ENCODE measurements around the gene DGKB.

DGKB gene

DNA sequence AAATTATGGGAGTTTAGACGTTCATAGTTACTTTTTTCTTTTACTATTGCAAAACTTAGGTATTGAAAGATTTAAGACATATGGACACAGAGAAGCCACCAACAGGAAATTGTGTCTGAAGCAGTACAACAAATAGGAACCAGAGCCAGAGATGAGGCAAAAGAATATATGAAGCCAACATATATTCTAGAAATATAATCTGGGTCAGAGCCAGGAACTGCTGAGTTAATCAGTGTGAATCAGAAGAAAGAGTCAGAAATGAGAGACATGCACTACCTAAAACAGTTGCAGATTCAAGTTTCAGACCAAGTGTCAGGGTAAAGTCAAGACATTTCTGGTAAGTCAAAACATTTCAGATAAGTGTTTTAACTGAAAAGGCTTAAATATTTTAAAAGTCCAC, 67.7 kb downstream of the DGKB start:
- TF ChIP-seq BACH2 (CRISPR knock-in tag; IDR thresholded peaks at IDR 0.05; ENCODE audit: borderline replicate concordance) = no peak
- TF ChIP-seq ARNTL (CRISPR knock-in tag; IDR thresholded peaks at IDR 0.05; ENCODE audit: borderline replicate concordance, low read depth) = no peak
- no peak for TF ChIP-seq TOX (CRISPR knock-in tag; IDR thresholded peaks at IDR 0.05; ENCODE audit: borderline replicate concordance)
- TF ChIP-seq ZC3H10 (CRISPR knock-in tag; IDR thresholded peaks at IDR 0.05) = no peak
- TF ChIP-seq, protein P1, sequence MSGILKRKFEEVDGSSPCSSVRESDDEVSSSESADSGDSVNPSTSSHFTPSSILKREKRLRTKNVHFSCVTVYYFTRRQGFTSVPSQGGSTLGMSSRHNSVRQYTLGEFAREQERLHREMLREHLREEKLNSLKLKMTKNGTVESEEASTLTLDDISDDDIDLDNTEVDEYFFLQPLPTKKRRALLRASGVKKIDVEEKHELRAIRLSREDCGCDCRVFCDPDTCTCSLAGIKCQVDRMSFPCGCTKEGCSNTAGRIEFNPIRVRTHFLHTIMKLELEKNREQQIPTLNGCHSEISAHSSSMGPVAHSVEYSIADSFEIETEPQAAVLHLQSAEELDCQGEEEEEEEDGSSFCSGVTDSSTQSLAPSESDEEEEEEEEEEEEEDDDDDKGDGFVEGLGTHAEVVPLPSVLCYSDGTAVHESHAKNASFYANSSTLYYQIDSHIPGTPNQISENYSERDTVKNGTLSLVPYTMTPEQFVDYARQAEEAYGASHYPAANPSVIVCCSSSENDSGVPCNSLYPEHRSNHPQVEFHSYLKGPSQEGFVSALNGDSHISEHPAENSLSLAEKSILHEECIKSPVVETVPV (CRISPR knock-in tag; IDR thresholded peaks at IDR 0.05) = no peak
- TF ChIP-seq ZFP30 (CRISPR knock-in tag; IDR thresholded peaks at IDR 0.05) = no peak
- TF ChIP-seq TCF4 (CRISPR knock-in tag; IDR thresholded peaks at IDR 0.05; ENCODE audit: borderline replicate concordance) = no peak
- TF ChIP-seq, protein P2, sequence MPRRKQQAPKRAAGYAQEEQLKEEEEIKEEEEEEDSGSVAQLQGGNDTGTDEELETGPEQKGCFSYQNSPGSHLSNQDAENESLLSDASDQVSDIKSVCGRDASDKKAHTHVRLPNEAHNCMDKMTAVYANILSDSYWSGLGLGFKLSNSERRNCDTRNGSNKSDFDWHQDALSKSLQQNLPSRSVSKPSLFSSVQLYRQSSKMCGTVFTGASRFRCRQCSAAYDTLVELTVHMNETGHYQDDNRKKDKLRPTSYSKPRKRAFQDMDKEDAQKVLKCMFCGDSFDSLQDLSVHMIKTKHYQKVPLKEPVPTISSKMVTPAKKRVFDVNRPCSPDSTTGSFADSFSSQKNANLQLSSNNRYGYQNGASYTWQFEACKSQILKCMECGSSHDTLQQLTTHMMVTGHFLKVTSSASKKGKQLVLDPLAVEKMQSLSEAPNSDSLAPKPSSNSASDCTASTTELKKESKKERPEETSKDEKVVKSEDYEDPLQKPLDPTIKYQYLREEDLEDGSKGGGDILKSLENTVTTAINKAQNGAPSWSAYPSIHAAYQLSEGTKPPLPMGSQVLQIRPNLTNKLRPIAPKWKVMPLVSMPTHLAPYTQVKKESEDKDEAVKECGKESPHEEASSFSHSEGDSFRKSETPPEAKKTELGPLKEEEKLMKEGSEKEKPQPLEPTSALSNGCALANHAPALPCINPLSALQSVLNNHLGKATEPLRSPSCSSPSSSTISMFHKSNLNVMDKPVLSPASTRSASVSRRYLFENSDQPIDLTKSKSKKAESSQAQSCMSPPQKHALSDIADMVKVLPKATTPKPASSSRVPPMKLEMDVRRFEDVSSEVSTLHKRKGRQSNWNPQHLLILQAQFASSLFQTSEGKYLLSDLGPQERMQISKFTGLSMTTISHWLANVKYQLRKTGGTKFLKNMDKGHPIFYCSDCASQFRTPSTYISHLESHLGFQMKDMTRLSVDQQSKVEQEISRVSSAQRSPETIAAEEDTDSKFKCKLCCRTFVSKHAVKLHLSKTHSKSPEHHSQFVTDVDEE (CRISPR knock-in tag; IDR thresholded peaks at IDR 0.05) = no peak
- no peak for TF ChIP-seq SNAI2 (CRISPR knock-in tag; IDR thresholded peaks at IDR 0.05)
- TF ChIP-seq, protein P3, sequence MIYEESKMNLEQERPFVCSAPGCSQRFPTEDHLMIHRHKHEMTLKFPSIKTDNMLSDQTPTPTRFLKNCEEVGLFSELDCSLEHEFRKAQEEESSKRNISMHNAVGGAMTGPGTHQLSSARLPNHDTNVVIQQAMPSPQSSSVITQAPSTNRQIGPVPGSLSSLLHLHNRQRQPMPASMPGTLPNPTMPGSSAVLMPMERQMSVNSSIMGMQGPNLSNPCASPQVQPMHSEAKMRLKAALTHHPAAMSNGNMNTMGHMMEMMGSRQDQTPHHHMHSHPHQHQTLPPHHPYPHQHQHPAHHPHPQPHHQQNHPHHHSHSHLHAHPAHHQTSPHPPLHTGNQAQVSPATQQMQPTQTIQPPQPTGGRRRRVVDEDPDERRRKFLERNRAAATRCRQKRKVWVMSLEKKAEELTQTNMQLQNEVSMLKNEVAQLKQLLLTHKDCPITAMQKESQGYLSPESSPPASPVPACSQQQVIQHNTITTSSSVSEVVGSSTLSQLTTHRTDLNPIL (CRISPR knock-in tag; IDR thresholded peaks at IDR 0.05; ENCODE audit: low read depth) = no peak
- no peak for TF ChIP-seq CSDC2 (CRISPR knock-in tag; IDR thresholded peaks at IDR 0.05)
- TF ChIP-seq ZNF565 (CRISPR knock-in tag; conservative IDR thresholded peaks at IDR 0.05; ENCODE audit: low read depth) = no peak
- no peak for TF ChIP-seq ZNF8 (CRISPR knock-in tag; IDR thresholded peaks at IDR 0.05)
- no peak for TF ChIP-seq ZFP3 (CRISPR knock-in tag; IDR thresholded peaks at IDR 0.05)
- peak; percentile 46 for ATAC-seq

DNA sequence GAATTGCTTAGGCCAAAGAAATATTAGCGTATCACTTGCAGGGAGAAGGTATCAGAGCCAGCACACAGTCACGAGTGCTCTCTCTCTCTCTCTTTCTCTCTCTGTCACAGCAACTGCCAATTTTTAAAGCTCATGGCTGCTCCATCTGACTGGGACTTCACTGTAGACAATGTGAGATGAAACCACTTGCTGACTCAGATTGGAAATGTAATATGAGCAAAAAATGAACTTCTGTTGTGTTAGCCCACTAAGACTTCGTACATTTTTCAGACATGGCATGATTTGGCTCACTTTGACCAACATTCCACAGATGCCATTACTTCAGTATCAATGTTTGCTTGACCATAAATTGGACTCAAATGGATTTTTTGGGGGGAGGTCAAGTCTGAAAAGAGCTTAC, 68.1 kb downstream of the DGKB start:
- peak; percentile 83 for ATAC-seq

More for the DNA sequence above, 68.1 kb downstream of the DGKB start:
- TF ChIP-seq ZFP30 (CRISPR knock-in tag; IDR thresholded peaks at IDR 0.05) (no peak), SNAI2 (CRISPR knock-in tag; IDR thresholded peaks at IDR 0.05) (no peak), ARNTL (CRISPR knock-in tag; IDR thresholded peaks at IDR 0.05; ENCODE audit: borderline replicate concordance, low read depth) (no peak), ZNF565 (CRISPR knock-in tag; conservative IDR thresholded peaks at IDR 0.05; ENCODE audit: low read depth) (no peak), ZC3H10 (CRISPR knock-in tag; IDR thresholded peaks at IDR 0.05) (no peak), ZNF70 (CRISPR knock-in tag; IDR thresholded peaks at IDR 0.05) (no peak), ZFP3 (CRISPR knock-in tag; IDR thresholded peaks at IDR 0.05) (0 out of 2 replicates have a peak, but pooled peaks have one; percentile 43), OSR1 (CRISPR knock-in tag; IDR thresholded peaks at IDR 0.05) (no peak), TCF4 (CRISPR knock-in tag; IDR thresholded peaks at IDR 0.05; ENCODE audit: borderline replicate concordance) (no peak), ZNF8 (CRISPR knock-in tag; IDR thresholded peaks at IDR 0.05) (no peak), CSDC2 (CRISPR knock-in tag; IDR thresholded peaks at IDR 0.05) (peak; percentile 67; the same call in 1 of the 2 replicates), TOX (CRISPR knock-in tag; IDR thresholded peaks at IDR 0.05; ENCODE audit: borderline replicate concordance) (0 out of 2 replicates have a peak, but pooled peaks have one; percentile 28), GLIS3 (CRISPR knock-in tag; IDR thresholded peaks at IDR 0.05) (no peak), ISL1 (CRISPR knock-in tag; IDR thresholded peaks at IDR 0.05) (peak; percentile 67)
- TF ChIP-seq, protein P4, sequence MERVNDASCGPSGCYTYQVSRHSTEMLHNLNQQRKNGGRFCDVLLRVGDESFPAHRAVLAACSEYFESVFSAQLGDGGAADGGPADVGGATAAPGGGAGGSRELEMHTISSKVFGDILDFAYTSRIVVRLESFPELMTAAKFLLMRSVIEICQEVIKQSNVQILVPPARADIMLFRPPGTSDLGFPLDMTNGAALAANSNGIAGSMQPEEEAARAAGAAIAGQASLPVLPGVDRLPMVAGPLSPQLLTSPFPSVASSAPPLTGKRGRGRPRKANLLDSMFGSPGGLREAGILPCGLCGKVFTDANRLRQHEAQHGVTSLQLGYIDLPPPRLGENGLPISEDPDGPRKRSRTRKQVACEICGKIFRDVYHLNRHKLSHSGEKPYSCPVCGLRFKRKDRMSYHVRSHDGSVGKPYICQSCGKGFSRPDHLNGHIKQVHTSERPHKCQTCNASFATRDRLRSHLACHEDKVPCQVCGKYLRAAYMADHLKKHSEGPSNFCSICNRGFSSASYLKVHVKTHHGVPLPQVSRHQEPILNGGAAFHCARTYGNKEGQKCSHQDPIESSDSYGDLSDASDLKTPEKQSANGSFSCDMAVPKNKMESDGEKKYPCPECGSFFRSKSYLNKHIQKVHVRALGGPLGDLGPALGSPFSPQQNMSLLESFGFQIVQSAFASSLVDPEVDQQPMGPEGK (CRISPR knock-in tag; IDR thresholded peaks at IDR 0.05; ENCODE audit: borderline replicate concordance) = no peak
- TF ChIP-seq, protein P2 (CRISPR knock-in tag; IDR thresholded peaks at IDR 0.05) = no peak
- TF ChIP-seq, protein P5, sequence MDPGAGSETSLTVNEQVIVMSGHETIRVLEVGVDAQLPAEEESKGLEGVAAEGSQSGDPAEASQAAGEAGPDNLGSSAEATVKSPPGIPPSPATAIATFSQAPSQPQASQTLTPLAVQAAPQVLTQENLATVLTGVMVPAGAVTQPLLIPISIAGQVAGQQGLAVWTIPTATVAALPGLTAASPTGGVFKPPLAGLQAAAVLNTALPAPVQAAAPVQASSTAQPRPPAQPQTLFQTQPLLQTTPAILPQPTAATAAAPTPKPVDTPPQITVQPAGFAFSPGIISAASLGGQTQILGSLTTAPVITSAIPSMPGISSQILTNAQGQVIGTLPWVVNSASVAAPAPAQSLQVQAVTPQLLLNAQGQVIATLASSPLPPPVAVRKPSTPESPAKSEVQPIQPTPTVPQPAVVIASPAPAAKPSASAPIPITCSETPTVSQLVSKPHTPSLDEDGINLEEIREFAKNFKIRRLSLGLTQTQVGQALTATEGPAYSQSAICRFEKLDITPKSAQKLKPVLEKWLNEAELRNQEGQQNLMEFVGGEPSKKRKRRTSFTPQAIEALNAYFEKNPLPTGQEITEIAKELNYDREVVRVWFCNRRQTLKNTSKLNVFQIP (CRISPR knock-in tag; IDR thresholded peaks at IDR 0.05; ENCODE audit: borderline replicate concordance, low read depth) = no peak
- TF ChIP-seq, protein P3 (CRISPR knock-in tag; IDR thresholded peaks at IDR 0.05; ENCODE audit: low read depth) = no peak
- TF ChIP-seq, protein P1 (CRISPR knock-in tag; IDR thresholded peaks at IDR 0.05) = no peak

All from SK-N-SH treated with all-trans-retinoic acid at 6 μM for 48 hours (cell line).